ENCODE measurements around the gene SEC16A.

SEC16A gene

GRCh38 chr9:136522314-136523237, 39.7 kb upstream of the SEC16A start:
- no peak for TF ChIP-seq CTCF (IDR thresholded peaks at IDR 0.05; ENCODE audit: control insufficient read depth, extremely low read depth, insufficient read depth)
- no peak overlapping the region for H3K4me3 ChIP-seq (ENCODE audit: low read depth, low read length)
- no peak for DNase-seq (ENCODE audit: low read depth)

DNA sequence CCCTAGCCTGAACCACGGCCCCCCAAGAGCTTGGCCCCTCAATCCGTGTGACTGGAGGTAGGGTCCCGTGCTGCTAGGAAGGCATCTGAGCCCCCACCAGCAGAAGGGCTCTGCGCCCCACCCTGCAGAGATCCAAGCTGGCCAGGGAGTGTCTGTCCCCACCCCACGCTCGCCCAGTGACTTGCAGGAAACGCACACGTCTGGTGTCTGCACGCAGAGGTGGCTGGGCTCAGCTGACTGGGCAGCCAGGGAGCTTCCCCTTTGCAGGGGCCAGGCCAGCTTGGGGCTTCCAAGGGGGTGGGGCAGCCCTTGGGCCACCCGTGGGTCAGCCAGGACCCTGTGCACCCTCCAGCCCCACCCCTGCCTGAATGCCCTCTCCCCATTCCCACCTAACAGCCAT, 38.7 kb upstream of the SEC16A start:
- no peak for DNase-seq (ENCODE audit: low read depth)
- no peak overlapping the region for H3K4me3 ChIP-seq (ENCODE audit: low read depth, low read length)
- TF ChIP-seq CTCF (IDR thresholded peaks at IDR 0.05; ENCODE audit: control insufficient read depth, extremely low read depth, insufficient read depth) = no peak

DNA sequence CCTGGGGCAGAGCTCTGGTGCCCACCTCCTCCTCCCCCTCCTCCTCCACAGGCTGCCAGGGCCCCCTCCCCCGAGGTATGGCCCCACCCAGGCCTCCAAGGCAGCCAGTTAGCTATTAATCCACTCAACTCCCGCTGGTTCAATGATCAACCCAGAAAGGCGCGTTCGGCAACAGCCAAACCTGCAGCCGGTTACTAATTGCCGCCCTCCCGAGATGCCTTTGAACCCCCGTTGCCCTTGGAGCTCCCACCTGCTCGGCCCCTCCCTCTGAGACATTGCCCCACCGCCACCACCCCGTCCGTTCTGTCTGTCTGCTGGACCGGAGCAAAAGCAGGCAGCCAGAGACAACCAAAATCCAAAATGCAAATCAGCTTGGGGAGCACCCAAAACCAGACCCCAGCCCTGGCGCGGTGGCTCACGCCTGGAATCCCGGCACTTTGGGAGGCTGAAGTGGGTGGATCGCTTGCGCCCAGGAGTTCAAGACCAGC, 37.3 kb upstream of the SEC16A start:
- H3K4me3 ChIP-seq (ENCODE audit: low read depth, low read length) = no peak overlapping the region
- TF ChIP-seq CTCF (IDR thresholded peaks at IDR 0.05; ENCODE audit: control insufficient read depth, extremely low read depth, insufficient read depth) = no peak
- DNase-seq (ENCODE audit: low read depth) = no peak

DNA sequence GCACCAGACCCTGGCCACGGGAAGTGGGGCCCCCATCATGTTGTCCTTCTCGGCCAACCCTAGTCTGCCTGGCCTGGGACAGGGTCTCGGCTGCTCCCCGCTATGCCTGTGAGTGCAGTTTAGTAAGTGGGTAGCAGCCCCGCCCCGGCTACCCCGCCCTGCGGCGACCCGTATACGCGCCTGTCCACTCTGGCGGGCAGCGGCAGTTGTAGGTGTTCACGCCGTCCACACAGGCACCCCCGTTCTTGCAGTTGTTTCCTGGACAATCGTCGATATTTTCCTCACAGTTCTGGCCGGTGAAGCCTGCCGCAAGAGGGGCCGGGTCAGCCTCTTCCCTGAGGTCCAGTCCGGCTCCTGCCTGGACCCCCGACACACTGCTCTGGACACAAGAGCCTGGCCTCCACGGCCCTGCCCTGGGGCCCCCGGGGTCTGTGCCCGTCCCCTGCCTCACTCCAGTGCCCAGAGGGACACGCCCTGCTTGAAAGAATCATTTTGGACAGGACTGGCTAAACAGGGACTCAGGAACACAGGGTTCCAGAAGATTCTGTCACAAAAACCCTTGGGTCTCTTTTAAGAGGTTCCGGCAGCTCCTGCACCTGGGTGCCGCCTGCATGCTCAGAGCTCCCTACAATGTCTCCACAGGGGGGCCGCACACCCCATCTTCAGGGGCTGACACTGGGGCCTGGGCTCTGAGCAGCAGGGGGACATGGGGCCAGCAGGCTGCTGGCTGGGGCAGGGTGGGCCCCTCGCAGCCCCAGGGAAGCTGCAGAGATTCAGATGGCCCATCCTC, 36.6 kb upstream of the SEC16A start:
- no peak for DNase-seq (ENCODE audit: low read depth)
- no peak overlapping the region for H3K4me3 ChIP-seq (ENCODE audit: low read depth, low read length)
- no peak for TF ChIP-seq CTCF (IDR thresholded peaks at IDR 0.05; ENCODE audit: control insufficient read depth, extremely low read depth, insufficient read depth)

GRCh38 chr9:136518623-136519022, 35.8 kb upstream of the SEC16A start:
- TF ChIP-seq CTCF (IDR thresholded peaks at IDR 0.05; ENCODE audit: control insufficient read depth, extremely low read depth, insufficient read depth) = no peak
- no peak for DNase-seq (ENCODE audit: low read depth)
- no peak overlapping the region for H3K4me3 ChIP-seq (ENCODE audit: low read depth, low read length)

DNA sequence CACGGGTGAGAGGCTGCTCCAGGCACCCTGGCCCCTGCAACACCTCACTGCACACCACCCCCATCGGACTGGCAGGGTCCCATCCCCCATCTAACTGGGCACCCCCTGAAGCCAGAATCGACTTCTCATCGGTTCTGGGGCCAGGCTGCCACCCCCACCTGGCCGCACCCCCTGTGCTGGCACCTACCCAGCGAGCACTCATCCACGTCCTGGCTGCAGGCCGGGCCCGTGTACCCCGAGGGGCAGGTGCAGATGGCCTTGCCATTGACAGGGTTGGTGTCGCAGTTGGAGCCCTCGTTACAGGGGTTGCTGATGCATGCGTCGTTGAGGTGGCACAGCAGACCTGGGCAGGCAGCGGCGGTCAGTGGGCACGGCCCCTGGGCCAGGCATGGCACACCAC, 35.1 kb upstream of the SEC16A start:
- no peak overlapping the region for H3K4me3 ChIP-seq (ENCODE audit: low read depth, low read length)

More for the DNA sequence above, 35.1 kb upstream of the SEC16A start:
- DNase-seq (ENCODE audit: low read depth) = no peak
- no peak for TF ChIP-seq CTCF (IDR thresholded peaks at IDR 0.05; ENCODE audit: control insufficient read depth, extremely low read depth, insufficient read depth)

Measured in LNCaP clone FGC (cell line).